HG03097 (cell line): ENCODE measurements around the gene ANKDD1B.

ENCODE experiments used
- ATAC-seq: cut with Tn5 transposase; IDR thresholded peaks from one replicate; pipeline ENCODE4 v1.9.1; 2021; ENCODE audit not compliant: unreplicated experiment, low FRiP score

ANKDD1B gene

DNA sequence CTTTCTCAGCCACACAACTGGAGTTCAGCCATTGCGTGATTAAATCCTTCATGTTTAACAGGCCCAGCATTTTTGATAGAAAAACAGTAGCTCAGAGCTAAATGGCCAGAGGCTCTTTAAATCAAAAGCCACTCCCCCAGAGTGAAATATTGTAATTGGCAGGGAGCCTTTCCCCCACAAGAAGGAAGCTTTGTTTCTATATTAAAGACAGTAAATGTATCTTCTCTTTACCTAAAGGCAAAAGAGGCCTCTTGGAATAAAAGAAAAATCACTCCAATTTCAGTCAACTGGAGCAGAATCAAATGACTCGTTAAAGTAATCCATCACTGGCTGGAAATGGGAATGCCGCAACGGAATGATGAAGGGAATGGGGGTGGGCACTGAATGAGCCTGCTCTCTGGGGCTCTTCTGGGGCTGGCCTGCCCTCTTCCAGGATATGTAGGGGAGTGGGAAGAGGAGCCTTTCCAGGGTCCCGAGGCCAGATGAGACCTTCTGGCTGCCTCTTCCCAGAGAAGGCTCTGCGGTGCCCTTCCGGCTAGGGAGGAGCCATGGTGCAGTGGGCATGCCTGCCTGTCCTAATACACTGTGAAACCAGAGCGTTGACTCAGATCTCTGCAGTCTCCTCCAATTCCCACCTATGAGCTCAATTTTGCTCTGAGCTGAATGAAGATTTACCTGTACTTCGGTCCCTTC is 45.2 kb downstream of the ANKDD1B start:
- ATAC-seq, result no peak

DNA sequence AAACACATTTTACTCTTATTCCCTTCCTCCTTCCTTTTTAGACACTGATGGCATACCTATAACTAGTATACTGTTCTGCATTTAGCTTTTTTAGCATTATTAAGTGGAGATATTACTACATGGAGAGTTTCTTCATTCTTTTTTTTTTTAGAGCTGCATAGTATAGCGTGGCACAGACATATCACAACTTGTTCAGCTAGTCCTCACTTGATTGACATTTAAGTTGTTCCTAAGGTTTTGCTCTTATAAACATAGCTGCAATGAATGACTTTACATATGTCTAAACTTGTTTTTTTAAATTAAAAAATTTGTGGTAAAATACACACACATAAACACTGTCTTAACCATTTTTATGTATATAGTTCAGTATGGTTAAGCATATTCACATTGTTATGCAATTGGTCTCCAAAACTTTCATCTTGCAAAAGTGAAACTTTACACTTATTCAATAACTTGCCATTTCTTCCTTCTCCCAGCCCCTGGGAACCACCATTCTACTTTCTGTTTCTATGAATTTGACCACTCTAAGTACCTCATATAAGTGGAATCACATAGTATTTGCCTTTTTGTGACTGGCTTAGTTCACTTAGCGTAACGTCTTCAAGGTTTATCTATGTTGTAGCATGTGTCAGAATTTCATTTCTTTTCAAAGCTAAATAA is 48.7 kb downstream of the ANKDD1B start:
- no peak for ATAC-seq

DNA sequence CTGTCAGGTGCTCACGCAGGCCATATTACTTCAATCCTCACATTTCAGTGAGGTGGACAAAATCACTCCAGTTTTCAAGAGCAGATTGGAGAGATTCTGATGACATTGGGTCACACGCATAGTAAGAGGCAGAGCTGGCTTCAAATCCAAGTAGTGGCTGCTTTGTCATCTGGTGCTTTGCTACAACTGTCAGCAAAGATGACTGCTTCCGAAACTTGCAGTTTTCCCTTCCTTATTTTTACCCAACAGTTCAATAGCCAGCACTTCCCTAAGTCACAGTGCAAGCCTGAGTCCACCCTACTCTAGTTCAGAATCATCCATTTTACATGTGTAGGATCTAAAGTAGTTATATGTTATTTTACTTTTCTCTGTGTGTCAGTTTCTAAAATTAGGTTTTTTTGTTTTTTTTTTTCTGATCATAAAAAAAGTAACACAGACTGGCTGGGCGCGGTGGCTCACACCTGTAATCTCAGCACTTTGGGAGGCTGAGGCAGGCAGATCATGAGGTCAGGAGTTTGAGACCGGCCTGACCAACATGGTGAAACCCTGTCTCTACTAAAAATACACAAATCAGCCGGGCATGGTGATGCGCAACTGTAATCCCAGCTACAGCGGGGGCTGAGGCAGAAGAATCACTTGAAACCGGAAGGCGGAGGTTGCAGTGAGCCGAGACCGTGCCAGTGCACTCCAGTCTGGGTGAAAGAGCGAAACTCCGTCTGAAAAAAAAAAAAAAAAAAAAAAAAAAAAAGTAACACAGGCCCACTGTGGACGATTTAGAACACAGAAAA is 49.6 kb downstream of the ANKDD1B start:
- no peak for ATAC-seq

DNA sequence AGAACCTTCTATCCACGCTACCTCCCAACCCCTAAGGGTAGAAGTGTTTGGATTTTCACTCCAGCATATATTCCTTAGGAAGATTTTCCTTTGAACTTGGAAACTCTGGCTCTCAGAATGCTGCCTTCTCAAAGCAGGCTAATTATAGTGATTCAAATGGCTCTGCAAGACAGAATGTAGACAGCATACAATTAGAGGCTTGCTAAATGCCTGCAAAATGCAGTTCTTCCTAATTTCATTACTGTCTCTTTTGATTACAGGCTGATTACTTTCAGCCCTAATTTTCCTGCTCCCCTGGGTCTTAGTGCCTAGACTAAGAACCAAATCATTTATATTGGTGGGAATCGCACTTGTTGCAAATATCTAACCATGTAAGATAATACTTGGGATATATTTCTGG is 50.8 kb downstream of the ANKDD1B start:
- ATAC-seq, result no peak

DNA sequence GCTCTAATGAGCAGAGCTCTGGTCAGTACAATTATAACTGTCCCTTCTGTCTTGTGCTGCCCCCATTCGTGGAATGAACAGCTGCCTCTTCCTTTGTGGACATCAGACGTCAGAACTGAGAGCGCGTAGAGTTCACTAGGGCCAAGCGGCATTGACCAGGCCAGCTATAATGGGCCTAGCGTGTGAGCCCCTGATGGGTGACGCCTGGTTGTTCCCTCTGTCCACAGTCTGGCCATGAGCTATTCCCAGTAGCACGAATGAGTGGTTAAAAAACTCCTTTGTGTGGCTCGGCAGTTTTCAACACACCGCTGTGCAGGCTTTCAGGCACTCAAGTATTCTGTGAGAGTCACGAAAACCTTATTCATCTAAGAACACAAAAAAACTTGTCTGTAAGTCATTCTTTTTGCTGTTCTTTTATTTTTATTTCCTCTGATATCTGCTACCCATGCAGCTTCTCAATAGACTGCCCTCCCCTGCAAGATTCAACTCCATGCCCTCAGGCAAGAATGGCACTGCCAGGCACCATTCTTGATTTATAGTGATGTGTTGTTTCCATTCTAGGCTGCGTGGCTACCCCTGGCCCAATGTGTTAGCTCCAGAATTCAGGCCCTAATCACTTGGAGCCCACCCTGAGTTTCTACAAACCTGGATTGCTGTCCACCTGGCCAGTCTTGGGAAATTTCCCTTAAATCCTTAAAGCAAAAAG is 52.5 kb downstream of the ANKDD1B start:
- no peak for ATAC-seq

DNA sequence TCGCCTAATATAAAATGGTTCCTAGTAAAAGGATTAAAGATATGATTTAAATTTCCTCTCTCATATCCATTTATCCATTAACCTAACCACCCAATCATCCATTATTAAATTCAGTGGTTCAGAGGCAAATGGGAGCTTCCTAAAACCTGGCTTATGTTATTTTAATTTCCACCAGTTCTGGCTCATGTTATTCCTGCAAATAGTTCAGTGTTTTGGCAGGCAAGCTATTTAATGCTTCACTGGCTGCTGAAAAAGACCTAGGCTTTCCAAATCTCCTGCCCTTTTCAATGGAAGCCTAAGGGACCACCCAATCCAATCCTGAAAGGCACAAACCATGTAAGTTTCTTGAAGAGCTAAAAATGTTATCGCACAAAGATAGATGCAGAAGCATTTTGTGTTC is 53.7 kb downstream of the ANKDD1B start:
- ATAC-seq, result no peak

DNA sequence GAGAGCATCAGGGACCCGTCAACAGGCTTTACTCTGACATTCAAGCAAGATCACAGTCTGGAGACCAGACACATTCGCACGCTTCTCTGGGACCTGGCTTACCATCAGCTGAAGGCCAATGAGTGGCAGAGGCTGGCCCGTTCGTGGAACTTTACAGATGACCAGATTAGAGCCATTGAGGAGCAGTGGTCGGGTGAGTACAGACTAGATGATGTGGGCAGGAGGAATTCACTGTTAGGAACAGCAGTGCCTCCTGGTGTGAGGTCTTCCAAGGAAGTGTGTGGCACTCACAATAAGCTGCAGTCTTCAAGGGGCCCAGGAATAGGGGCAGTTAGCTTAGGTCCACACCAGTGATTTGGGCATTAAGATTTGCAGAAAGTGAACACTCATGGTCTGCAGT is 55.5 kb downstream of the ANKDD1B start:
- no peak for ATAC-seq

DNA sequence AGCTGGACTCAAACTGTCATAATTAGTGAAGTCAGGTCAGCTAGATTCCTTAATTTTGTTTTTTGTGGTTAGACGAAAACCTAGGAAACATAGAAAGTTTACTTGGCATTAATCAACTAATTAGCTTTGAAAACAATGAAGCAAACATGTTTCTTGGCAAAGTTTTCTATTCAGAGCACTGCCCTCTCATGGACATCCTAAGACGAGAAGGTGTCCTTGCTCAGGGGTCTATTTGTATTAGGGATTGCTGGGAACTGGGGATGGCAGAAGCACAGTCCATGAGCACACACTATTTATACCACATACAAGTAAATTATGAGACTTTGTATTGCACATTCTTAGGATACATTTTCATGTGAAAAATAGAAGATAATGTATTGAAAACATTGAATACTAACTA is 56.3 kb downstream of the ANKDD1B start:
- no peak for ATAC-seq

DNA sequence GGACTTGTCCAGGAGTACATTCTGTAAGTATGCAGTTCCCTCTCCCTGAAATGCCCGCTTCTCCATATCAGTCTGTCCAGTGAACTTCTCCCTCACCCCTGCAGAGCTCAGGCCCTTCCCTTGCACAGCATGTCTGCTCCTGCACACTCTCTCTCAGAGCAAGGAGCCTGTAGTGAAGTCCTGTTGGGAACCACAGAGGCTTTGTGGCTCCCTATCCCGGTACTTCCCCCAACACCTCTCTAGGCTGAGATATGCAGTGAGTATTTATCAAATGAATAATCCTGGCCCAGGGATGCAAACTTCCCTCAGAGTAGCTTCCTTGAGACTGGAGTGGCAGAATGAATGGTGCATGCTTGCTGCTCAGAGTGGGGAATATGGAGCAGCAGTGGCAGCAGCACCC is 57.2 kb downstream of the ANKDD1B start:
- peak; percentile 10 for ATAC-seq

DNA sequence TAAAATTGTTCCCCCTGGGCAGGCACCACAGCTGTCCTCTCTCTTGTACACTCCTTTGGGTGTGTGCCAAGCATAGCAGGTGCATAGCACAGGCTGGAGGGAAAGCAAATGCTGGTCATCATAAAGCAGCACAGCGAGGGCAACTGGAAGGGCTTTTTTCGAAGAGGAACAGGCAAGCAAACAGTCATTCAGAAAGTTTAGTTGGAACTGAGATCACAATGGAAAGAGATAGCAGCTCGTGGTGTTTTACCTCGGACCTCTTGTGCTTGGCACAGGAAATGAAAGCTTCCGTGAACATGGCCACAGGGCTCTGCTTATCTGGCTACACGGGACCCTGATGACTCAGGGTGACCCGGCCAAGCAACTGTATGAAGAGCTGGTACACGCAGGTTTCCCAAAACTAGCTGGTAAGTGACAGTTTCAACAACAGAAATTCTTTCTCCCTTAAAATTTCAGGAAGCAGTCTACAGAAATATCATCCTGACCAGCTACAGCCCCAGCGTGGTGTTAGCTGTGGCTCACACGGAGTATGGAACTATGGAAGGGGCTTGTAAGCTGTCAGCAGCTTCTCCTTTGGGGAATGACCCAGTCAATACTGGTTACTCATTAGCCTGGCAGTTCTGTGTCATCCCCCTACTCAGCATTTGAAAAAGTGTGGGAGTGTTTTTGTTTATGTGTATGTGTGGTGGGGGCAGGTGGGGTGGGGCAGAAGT is 57.9 kb downstream of the ANKDD1B start:
- peak; percentile 87 for ATAC-seq

DNA sequence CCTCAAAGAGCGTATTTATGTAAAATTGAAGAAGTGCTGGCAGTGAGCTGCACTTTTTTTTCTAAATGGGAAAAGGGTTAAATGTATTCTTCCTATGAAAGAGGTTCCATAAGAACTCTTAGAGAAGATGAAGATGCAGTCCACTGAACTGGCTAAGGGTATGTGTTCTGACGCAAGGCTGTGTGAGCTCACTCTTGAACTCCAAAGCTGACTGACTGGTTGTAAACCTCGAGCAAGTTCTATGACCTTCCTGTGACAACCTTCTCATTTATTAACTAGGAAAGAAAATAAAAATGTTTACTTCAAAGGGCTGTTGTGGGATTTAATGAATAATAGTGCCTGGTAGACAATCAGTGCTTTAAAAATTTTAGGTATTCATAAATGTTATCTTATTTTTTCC is 59.3 kb downstream of the ANKDD1B start:
- no peak for ATAC-seq

DNA sequence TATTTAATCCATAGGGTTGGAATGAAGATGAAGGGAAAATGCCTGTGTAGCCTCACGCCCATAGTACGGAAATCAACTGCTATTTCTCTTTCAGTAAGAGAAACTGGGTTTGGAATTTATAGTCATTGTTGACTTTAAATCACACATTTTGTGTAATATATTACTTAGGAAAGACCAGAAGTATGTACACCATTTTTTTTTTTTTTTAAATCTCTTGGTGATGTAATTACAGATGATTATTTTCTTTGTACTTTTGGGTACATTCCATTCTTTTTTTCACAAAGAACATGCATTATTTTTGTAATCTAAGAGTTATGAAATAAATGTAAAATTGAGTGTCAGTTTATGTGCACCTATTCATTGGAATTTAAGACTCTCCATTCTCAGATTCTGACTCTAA is 60.3 kb downstream of the ANKDD1B start:
- ATAC-seq, result no peak

DNA sequence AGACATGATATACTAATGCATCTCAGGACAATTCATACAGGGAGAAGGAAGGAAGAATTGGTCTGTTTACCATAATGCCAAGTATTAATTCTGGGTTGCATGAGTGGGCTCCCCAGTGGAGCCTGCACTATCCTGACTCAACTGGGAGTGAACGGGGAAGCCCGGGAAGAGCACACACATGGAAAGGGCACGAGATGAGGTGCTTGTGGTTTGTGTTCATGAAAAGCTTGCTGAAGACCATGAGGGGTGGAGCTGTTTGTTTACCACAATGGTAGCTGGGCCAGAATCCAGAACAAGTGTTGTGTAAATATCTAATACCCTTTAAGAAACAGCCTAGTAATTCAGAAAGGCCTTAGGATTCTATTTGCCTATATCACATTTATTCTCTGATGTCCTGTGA is 61.4 kb downstream of the ANKDD1B start:
- ATAC-seq, result no peak

DNA sequence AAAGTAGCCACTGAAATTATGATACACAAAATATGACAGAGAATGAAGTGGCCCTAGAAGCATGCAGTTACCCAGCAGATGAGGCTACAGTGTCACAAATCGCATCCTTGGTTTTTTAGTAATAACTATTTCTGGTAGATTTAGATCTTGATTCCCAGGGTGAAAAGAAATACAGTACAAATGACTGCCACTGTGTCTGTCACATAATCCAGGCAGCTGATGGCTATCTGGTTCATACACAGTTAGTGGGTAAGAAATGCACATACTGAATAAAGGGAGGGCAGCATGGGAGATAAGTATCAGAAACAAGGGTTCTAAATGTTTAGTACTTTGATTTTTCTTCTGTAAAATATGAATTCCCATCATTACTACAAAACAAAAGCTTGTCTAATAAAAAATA is 64.5 kb downstream of the ANKDD1B start:
- ATAC-seq, result no peak

DNA sequence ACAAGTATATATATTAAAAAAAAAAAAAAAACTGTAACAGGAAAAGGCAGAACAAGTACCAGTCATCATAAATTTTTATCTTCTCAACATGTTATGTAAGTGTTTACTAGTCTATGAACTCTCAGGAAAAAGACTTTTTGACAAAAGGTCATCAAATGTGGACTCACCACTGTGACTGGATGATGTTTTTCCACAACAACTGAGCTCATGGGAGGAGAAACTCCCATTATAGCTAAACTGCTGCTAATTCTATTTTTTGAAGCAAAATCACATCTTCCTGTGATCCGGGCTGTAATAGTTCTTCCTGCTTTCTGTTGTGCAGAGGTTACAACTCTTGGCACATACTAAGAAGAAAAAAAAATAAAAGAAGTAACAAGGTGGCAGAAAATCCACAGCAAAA is 66.4 kb downstream of the ANKDD1B start:
- no peak for ATAC-seq

DNA sequence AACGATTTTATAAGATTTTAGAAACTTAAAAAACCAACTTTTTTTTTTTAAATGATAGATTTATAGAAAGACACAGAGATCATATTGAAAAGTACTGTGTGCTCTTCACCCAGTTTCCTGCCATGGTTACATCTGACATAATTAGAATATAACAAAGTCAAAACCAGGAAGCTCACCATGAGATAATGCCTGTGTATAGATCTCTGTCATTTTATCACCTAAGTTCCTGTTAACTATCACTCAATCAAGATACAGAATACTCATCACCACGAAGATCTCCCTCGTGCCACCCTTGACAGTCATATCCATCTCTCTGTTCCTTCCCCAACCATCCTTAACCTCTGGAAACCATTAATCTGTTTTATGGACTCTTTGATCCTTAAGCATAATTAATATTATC is 66.9 kb downstream of the ANKDD1B start:
- ATAC-seq, result no peak

DNA sequence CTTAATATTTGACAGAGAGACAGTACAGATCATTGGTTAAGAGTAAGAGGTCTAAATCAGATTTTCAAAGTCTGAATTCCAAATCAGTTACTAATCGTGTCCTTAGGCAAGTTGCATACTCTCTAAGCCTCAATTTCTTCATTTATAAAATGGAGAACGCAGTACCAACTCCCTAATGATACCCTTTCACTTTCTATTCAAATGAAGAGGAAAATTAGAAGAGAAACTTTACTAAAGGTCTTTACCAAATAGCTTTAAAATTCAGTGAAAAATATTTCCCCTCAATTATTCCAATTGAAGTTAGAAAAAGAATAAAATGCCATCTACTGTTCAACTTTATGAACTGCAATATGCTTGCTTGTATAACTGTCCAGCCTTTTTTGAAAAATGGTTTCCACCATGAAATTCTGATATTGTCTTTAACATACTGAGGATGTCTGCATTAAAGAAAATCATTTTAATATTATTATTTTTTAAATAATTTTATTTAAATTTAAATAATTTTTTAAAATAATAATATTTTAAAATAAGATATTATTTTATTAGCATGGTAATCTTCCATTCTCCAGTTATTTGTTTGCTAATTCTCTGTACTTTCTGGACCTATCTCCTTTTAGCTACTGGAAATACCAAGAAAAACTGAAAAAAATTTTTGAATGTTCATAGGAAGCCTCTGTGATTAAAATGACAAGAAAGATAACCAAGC is 70.0 kb downstream of the ANKDD1B start:
- ATAC-seq, result no peak

DNA sequence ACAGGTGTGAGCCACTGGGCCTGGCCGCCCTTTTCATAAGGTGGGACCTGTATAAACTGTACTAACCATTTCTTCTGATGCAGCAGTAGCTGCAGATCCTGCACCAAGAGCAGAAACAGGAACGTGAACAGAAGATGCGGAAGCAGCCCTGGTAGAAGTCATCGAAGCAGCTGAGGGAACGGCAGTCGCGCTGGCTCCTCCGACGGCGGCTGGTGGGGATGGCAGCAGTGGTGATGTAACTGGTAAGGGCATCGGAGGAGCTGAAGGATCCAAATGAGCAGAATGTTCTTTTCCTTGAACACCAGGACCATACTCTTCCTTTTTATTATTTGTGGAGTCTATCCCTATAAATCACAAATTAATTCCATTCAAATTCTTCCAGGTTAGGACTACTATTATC is 73.9 kb downstream of the ANKDD1B start:
- ATAC-seq, result no peak

DNA sequence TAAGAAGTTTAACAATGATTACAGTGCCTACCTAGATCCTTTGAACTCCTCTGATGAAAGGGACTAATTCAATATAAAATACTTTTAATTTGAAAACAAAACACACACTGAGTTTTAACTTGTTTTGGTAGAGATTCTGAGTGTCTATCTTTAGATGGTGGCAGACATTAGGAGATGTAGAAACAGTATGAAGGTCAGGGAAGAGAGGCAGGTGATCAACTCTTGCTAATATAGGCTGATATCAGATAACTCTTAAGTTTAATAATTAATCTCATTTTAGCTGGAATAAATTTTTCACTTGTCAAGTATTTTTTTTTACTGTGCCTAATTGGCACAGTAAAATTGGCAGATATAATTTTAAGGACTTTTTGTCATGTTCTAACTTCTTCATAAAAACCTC is 75.2 kb downstream of the ANKDD1B start:
- no peak for ATAC-seq

DNA sequence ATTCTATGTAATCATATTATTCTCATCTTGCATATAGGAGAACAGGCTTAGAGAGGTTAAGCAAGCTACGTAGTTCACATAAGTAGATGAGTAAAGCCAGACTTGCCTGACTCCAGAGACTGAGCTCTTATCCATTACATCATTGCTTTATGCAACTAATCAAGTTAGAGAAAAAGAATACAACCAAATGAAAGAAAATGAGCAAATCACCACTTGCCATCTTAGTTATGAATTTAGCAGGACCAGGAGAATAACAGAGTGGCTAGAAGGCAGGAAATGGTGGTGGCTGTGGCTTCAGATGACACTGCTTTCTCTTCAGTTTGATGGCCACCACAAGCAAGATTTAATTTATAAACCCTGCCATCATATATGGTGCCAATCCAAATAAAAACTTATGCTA is 79.4 kb downstream of the ANKDD1B start:
- ATAC-seq, result no peak
